Activated naive CD8-positive, alpha-beta T cell treated with anti-CD3 and anti-CD28 coated beads, Interleukin-2, amount 50 U/mL, for 16 hours (primary cell): Measurements from ENCODE around the gene PISD.
"Not testable (repeated sequence)": the region's sequence is repeated elsewhere in the genome, so short reads cannot be mapped to it uniquely, and the experiment has no call there.

Experiments
- DNase-seq: peaks from one replicate; pipeline ENCODE4 v3.0.0-alpha.2; 2020; ENCODE audit warnings: low read depth, low spot score

PISD gene

DNA sequence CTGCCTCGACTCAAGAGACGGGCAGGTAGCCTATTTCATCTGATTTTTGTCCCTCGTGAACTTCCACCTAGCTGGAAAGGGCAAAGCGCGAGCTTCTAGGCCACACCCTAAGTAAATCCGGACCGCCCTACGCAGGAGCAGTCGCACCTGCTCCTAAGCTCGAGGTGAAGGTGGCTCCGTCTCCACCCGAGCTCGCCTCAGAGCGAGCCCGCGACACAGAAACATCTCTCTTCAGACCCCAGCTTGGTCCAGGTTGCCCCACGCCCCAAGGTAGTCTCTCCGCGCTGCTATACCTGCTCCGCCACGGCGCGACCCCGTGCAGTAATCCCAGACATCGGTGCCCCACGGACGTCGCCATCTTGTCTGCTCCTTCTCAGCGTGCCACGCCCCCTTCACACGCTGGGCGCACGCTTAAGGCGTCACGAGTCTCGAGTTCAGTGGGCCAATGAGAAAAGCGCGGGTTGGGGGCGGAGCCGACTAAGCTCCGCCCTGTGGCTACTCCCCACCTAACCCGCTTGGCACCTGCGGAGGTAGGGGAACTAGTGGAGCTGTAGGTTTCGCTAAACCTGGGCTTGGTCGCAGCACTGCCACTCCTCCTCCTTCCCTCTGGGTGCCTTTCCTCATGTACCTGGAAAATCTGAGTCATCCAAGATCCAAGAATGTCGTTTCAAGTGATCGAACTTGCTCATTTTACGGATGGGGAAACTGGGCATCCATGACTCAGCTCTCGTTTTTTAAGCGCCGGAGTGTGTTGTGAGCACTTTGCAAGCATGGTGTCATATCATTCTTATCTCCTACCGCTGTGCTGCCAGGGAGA lies at the start of gene PISD:
Gene PISD, minus strand, starts transcription at position 365 of the 817 bp plus-strand sequence. Its CDS starts 7 bp downstream, at position 358.
- peak; percentile 91 for DNase-seq

DNA sequence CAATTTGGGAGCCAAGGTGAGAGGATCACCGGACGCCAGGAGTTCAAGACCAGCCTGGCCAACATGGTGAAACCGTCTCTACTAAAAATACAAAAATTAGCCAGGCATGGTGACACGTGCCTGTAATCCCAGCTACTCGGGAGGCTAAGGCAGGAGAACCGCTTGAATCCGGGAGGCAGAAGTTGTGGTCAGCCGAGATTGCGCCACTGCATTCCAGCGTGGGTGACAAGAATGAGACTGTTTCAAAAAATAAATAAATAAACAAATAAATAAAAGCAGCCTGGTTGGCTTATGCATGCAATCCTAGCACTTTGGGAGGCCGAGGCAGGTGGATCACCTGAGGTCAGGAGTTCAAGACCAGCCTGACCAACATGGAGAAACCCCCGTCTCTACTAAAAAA lies 49.2 kb upstream of the PISD start:
- DNase-seq: not testable (repeated sequence)

DNA sequence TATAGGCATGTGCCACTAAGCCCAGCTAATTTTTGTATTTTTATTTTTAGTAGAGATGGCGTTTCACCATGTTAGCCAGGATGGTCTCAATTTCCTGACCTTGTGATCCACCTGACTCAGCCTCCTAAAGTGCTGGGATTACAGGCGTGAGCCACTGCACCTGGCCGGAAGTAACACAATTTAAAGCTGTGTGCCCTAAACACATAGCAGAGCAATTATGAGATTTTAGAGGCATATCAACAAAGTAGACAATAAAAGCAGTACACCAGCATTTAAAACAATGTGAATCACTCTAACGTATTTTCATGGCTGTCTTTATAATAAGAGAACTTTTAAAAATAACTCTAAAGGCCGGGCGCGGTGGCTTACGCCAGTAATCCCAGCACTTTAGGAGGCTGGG lies 45.5 kb upstream of the PISD start:
- no peak for DNase-seq

DNA sequence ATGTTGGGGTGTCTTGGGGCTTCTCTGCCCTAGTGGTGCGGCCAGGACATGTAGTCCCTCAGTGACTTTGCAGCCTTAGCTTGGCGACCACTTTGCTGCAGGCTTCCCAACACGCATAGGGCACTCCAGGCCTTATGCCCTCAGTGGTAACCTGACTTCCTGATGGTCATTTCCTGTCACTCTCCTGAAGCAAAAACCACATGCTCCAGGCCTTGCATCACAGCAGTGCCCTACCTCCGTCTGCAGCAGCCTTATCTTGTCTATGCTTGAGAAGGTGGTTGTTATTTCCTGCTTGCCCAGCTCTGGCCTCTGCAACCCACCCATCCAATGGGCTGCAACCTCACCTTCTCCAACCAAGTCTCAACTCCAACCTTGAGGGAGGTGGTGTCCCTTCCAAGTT lies 33.4 kb upstream of the PISD start:
- DNase-seq: no peak

DNA sequence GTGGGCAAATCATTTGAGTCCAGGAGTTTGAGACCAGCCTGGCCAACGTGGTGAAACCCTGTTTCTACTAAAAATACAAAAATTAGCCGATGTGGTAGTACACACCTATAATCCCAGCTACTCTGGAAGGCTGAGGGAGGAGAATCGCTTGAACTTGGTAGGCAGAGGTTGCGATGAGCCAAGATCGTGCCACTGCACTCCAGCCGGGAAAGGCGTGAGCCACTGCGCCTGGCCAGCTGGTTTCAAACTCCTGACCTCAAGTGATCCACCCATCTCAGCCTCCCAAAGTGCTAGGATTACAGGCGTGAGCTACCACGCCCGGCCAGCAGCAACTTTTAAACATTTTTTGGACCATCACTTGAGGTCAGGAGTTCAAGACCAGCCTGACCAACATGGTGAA lies 32.0 kb upstream of the PISD start:
- not testable (repeated sequence) for DNase-seq

DNA sequence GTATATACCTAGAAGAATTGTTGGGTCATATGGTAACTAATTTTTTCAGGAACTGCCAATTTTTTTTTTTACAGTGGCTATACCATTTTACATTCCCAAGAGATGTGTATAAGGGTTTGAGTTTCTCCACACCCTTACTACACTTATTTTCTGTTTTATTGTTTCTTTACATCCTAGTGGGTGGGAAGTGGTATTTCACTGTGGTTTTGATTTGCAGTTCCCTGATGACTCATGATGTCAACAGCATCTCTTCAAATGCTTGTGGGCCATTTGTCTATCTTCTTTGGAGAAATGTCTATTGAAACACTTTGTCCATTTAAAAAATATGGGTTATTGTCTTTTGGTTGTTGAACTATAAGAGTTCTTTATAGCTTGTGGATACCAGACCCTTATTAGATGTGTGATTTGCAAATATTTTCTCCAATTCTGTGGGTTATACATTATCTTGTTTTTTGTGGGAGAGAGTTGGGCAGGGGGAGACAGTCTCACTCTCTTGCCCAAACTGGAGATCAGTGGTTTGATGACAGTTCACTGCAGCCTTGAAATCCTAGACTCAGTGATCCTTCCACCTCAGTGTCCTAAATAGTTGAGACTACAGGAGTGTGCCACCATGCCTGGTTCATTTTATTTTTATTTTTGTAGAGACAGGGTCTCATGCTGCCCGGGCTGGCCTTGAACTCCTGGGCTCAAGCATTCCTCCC lies 30.3 kb upstream of the PISD start:
- DNase-seq: no peak

DNA sequence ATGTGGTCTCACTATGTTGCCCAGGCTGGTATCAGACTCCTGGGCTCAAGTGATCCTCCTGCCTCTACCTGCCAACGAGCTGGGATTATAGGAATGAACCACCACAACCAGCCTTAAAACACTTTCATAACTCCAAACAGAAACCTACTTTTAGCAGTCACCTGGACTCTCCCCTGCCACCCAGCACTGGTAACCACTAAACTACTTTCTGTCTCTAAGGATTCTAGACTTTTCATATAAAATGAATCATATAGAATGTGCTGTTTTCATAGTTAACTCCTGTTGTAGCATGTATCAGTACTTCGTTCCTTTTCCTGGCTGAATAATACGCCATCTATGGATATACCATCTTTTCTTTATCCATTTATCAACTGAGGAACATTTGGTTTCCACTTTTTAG lies 29.4 kb upstream of the PISD start:
- DNase-seq: no peak

DNA sequence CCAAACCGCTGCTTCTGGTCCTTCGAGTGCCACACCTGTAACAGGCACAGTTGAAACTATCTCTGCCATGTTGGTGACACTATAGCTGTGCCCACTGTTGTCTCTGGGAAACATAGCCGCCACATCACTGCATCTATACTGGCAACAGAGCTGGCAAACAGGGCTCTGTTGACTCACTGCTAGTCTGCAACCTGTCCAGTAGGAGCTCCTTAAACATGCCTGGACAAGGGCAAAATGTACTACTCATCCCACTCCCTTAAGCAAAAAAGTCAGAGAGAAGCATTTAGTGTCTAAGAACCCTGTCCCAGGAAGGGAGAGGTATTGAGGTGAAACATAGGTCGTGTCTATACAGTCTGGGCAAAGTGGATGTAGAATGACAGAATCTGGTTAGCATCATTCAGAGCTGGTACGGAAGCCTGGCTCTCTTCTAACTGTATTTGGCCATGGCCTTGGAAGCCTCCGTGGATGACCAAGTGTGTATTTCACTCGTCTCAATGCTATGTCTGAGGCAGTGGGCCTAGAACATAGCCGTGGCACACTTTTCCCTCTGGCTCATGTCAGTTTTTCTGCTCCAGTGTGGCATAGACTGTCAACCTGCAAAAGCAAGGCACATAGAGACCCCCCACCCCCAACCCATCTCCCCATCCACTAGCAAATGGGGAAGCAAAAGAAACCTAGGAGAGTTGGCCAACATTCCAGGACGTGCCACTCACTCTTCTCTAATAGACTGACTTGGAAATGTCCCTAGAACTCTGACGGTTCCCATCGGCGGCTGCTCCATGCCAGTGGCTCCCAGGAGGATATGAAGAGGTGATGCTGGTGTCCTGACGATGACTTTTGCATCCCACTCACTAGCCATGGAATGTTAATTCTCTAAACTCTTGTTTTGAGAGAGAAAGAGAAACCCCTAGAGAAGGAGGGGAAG lies 21.4 kb upstream of the PISD start:
- no peak for DNase-seq

DNA sequence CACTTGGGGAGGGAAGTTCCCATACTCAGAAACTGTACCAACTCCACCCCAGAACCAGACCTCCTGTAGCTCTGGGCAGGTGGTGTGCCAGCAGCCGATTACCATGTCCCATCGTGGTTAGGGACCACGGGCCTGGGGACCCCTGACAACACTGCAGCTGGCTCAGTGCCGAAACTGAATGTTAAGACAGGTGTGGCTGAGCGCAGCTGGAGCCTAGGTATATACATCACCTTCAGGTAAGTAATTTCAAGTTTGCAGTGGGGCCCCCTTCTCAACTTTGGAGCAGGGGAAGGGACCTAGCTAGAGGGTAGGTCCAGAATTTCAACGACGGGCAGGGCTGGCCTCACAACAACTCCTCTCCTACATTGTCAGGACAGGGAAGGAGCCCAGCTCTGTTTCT lies 20.7 kb upstream of the PISD start:
- no peak for DNase-seq

DNA sequence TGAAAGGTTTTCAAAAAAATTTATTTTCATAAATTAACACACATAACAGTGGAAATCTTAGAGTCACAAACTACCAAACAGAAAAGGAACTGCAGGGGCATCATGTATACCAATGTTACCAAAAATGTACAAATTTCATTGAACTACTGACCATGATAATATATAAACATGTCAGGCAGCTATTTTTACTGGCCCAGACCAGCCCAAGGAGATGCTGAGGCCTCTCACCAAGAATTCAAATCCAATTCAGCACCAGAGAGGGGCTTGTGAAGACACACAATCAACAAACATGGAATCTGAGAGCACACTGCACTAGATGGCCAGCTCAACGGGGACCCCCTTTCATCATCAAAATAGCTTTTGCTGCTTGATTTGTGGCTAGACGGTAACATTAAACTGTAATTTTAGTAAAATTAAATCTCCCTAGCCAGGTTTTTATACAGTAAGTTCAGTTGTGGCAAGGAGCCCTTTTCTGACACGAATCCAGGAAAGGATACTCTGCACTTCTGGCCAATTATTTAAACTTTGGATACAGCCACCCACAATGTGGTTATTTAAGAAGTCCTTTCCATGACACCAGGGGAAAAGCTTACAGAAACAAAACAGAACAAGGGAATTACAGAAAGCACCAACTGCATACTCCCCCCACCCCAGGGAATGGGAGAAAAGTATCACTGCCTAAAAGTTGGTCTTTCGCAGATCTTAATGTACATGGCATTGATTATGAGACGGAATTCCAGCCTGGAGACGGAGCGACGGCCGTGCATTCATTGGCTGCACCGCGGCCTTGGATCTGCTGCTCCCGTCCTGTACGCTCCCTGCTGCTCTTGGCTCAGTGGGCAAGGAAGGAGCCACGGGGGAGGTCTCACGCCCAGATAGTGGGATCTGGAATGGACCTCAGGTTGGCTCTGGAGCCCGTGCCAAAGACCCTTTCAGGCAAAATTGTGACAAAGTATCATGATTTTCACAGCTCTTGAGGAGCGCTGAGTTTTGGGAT lies 19.6 kb upstream of the PISD start:
- DNase-seq: no peak

DNA sequence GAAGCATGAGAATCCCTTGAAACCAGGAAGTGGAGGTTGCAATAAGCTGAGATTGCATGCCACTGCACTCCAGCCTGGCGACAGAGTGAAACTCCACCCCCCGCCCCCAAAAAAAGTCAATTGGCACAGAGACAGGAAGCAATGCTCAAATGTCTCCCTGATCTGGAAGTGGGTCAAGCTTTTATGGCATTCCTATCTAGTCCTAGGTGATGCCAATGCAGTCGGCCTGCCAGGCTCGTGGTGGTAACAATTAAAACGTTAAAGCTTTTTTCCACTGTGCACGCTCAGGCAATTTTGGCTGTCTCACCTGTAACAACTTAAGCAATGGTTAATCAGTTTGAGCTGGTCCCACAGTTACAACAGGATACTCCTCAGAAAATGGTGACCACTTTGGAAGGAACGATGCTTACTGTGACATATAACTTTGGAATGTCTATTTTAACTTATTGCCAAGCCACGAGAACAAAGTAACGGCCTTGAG lies 18.9 kb upstream of the PISD start:
- DNase-seq: no peak

DNA sequence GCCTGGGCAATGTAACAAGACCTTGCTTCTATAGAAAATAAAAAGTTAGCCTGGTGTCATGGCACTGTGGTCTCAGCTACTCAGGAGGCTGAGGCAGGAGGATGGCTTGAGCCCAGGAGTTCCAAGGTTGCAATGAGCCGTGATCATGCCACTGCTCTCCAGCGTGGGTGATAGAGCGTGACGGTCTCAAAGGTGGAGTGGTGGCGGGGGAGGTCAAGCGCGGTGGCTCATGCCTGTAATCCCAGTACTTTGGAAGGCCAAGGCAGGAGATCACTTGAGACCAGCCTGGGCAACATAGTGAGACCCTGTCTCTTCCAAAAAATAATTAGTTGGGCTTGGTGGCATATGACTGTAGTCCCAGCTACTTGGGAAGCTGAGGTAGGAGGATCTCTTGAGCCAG lies 16.7 kb upstream of the PISD start:
- DNase-seq: no peak

DNA sequence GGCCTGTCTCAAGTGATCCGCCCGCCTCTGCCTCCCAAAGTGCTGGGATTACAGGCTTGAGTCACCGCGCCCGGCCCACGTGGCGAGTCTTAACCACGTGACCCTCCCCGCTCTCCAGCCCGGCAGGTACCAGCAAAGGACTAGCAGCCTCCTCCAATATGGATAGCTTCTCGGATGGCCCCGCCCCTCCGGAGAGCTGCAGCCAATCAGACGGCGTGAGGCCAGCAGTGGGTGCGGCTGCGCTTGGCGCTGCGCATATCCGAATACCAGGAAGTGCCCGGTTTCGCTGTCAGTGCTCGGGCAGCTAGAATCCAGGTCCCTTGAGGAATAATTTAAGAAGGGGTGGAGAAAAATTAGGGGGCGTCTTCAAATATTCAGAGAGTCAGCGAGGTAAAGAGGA lies 14.7 kb upstream of the PISD start:
- DNase-seq: peak; percentile 80

DNA sequence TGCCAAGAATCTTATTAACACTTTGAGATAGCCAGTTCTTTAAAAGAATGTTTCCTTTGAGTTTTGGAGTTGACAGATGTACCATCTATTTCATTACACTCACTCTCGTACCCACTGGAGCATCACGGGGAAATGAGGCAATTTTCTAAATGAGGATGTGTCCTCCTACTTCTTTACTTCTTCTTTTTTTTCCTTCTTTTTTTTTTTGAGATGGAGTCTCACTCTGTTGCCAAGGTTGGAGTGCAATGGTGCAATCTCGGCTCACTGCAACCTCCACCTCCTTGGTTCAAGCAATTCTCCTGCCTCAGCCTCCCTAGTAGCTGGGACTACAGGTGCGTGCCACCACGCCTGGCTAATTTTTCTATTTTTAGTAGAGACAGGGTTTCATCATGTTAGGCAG lies 12.2 kb upstream of the PISD start:
- not testable (repeated sequence) for DNase-seq

DNA sequence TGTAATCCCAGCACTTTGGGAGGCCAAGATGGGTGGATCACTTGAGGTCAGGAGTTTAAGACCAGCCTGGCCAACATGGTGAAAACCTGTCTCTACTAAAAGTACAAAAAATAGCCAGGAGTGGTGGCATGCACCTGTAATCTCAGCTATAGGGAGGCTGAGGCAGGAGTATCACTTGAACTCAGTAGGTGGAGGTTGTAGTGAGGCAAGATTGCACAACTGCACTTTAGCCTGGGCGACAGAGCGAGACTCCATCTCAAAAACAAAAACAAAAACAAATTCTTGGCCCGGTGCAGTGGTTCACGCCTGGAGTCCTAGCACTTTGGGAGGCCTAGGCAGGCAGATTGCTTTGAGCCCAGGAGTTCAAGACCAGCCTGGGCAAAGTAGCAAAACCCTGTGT lies 6.8 kb upstream of the PISD start:
- DNase-seq: not testable (repeated sequence)

DNA sequence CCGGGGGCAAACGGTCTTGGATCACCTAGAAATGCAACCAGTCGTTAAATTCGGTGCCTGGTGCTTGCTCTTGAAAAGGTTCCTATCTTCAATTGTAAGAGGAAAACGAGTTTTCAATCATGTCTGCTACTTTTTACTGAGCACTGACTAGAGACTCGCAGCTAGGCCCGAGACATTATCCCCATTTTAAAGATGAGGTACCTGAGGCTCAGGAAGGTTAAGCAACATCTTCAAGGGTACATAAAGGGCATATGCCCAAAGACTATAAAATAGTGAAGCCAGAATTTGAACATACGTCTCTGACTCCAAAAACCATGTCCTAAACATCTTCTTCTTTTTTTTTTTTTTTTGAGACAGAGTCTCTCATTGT lies 638 bp upstream of the PISD start:
- DNase-seq: no peak

DNA sequence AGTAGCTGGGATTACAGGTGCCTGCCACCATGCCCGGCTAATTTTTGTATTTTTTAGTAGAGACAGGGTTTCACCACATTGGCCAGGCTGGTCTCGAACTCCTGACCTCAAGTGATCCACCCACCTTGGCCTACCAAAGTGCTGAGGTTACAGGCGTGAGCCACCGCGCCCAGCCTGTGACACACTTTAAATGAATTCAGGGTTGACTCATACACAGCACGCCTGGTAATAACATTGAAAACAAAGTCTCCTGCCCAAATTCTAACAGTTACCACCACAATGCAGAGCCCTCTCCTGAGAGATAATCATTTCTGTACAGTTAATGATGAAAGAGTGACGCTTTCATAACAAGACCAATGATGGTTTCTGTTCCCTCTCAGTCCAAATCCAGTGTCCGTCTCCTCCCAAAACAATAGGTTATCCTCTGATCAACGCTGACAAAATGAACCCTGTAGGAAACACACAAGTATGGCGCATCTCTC lies 1.1 kb downstream of the PISD start:
- not testable (repeated sequence) for DNase-seq

DNA sequence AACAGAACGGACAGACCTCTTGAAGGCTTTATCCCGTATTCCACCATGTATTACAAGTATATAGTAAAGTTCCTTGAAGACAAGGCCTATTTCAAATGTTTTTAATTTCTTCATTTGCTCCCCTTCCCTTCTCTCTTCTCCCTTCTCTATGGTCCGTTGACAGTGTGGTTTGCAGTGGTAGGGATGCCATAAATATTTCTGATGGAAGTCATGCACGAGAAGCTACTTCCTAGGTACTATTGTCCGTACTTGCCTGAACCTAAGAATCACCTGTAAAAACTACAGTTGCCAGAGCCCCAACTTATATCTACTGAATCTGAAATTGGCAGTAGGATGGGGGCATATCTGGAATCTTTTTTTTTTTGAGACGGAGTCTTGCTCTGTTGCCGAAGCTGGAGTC lies 2.8 kb downstream of the PISD start:
- no peak for DNase-seq

DNA sequence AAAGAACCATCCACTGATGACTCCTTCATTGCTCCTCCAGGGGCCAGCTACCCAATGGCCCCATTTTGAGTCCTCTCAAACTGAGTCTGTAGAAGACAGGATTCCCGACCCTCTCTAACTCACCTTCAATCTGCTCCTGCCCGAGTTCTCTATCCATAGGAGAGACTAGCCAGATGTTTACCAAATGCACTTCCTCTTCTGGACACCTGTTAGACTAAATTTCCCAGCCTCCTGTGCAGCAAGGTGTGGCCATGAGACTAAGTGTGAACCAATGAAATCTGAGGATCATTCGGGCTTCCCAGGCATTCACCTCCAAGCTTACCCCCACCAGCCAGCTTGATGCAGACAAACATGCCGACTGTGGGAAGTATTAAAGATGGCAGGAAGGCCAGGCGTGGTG lies 7.6 kb downstream of the PISD start:
- no peak for DNase-seq

DNA sequence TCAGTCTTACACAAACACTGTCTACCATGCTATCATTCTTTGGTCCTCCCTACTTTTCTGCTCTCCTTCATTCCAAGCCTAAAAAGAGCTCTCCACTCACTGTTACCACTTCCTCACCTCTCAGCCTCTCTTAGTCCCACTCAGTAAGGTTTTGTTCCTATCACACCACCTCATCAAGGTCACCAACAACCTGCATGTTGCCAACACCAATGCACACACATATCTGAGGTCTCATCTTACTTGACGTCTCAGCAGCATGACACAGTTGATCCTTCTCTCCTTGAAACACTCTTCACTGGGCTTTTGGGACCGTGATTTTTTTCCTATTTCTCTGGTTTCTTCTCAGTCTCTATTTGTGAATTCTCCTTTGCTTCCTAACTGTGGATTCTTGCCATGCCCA lies 8.1 kb downstream of the PISD start:
- no peak for DNase-seq
